ENCODE results near the gene YTHDF1. TPM values are rescaled to one million over a fixed set of nuclear protein-coding genes. Genes with fewer than 3 reads are reported as not detected.

The YTHDF1 gene
- total and polyA plus RNA-seq, 2 donors (not counting 1 experiment from before 2014, with no cell fraction given): 25.3 to 40.5 TPM

DNA sequence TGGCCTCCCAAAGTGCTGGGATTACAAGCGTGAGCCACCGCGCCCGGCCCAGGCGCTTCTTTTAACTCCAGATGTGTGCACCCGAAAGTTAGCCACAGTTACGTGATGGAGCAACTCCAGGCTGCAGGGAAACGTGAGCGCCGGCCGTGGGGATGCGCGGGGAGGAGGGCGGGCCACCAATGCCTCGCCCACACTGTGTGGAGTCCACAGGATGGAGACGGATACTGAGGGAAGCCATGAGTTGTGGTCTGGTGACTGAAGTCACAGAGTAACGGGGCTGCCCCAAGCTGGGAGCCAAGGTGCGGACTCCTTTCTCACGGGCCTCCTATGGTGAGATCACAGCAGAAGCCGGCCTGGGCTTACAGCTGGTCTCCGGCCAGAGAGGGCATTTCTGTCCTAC lies 23.2 kb downstream of the YTHDF1 start:
- peaks cover 4% of the 10 kb centered on the region for H3K4me1 Mint-ChIP-seq
- Histone ChIP-seq H3K4me2 (replicated peaks; ENCODE audit: low read depth, low read length, poor library complexity, severe bottlenecking) (no peak overlapping the region), H3K9ac (ENCODE audit: low read length) (no peak overlapping the region), H4K20me1 (ENCODE audit: control insufficient read depth, insufficient read depth, low read length, poor library complexity, severe bottlenecking) (peaks cover 22% of the 10 kb centered on the region), H3K36me3 (replicated peaks in 1 of 2; ENCODE audit: control extremely low read depth in 1 of 2, control insufficient read depth in 1 of 2, extremely low read depth in 1 of 2, insufficient read depth in 2 of 2, low read length in 1 of 2) (peaks cover 0 to 18% of the 10 kb centered on the region in 2 experiments), H3K79me2 (ENCODE audit: control insufficient read depth, insufficient read depth, low read length) (peaks cover 11% of the 10 kb centered on the region), H3K4me3 (ENCODE audit: control extremely low read depth in 1 of 5, extremely low read depth in 1 of 5, insufficient read depth in 1 of 5, low read depth in 2 of 5, low read length in 4 of 5) (no peak overlapping the region), H3K27me3 (replicated peaks in 1 of 4; ENCODE audit: control extremely low read depth in 1 of 4, control insufficient read depth in 3 of 4, insufficient read depth in 4 of 4, low read length in 3 of 4) (no peaks in the 10 kb centered on the region), H3K4me1 (ENCODE audit: control insufficient read depth in 2 of 2, insufficient read depth in 2 of 2, low read length in 2 of 2) (no peaks in the 10 kb centered on the region), H3K27ac (ENCODE audit: low read length in 2 of 2) (no peak overlapping the region), H3K9me3 (ENCODE audit: control extremely low read depth in 1 of 3, control insufficient read depth in 2 of 3, insufficient read depth in 1 of 3, low read length in 2 of 3) (no peaks in the 10 kb centered on the region), H2AFZ (ENCODE audit: insufficient read depth, low read depth, low read length, poor library complexity, severe bottlenecking) (no peak overlapping the region)
- H3K27me3 Mint-ChIP-seq: no peaks in the 10 kb centered on the region
- TF ChIP-seq, protein P1, sequence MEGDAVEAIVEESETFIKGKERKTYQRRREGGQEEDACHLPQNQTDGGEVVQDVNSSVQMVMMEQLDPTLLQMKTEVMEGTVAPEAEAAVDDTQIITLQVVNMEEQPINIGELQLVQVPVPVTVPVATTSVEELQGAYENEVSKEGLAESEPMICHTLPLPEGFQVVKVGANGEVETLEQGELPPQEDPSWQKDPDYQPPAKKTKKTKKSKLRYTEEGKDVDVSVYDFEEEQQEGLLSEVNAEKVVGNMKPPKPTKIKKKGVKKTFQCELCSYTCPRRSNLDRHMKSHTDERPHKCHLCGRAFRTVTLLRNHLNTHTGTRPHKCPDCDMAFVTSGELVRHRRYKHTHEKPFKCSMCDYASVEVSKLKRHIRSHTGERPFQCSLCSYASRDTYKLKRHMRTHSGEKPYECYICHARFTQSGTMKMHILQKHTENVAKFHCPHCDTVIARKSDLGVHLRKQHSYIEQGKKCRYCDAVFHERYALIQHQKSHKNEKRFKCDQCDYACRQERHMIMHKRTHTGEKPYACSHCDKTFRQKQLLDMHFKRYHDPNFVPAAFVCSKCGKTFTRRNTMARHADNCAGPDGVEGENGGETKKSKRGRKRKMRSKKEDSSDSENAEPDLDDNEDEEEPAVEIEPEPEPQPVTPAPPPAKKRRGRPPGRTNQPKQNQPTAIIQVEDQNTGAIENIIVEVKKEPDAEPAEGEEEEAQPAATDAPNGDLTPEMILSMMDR (IDR thresholded peaks at IDR 0.05): no peak
- TF ChIP-seq EZH2 (IDR thresholded peaks at IDR 0.05; ENCODE audit: borderline replicate concordance, insufficient read depth, low read depth, low read length, poor library complexity, severe bottlenecking): no peak
- no peak overlapping the region for H3K4me3 Mint-ChIP-seq
- POLR2A ChIA-PET: no interaction called here
- 98% methylated on average over 21 of the region's 21 CpGs for WGBS (ENCODE audit: insufficient coverage)
- ATAC-seq (ENCODE audit: low read depth) (no peak), DNase-seq (no peak)
- CTCF ChIA-PET: interaction anchor here (0.7 to 1.6 kb wide), 2 partner anchors 10 to 304 kb away, joined by 3 read pairs; no protein-coding TSS in a partner anchor
- intact Hi-C loops (cut with micrococcal nuclease): no loop called here
- H3K27ac Mint-ChIP-seq: no peak overlapping the region
- no peaks in the 10 kb centered on the region for H3K9me3 Mint-ChIP-seq (ENCODE audit: insufficient read depth)

DNA sequence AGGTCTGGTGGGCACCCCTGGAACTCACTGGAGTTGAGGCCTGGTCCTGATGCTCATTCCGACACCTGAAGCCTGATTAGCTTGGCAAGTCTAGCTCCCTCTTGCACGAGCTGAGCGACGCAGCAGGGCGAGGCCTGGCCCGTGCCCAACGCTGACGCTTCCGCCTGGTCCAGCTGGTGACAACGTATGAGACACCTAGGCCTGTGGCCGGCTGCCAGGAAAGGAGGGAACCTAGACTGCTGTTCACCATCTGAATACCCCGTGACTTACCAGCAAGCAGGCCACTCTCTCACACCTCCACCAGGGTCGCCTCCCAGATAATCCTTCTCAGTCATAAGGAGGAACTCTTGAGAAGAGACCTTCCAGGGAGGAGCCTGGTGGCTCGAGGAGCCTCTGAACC lies 24.5 kb downstream of the YTHDF1 start:
- H3K9me3 Mint-ChIP-seq (ENCODE audit: insufficient read depth): no peaks in the 10 kb centered on the region
- ChIA-PET POLR2A (no interaction called here), CTCF (interaction anchor here (0.7 kb wide), 1 partner anchor 27 kb away, joined by 3 read pairs; no protein-coding TSS in a partner anchor)
- Histone ChIP-seq H3K36me3 (replicated peaks in 1 of 2; ENCODE audit: control extremely low read depth in 1 of 2, control insufficient read depth in 1 of 2, extremely low read depth in 1 of 2, insufficient read depth in 2 of 2, low read length in 1 of 2) (peaks cover 0 to 17% of the 10 kb centered on the region in 2 experiments), H3K9ac (ENCODE audit: low read length) (no peak overlapping the region), H3K27me3 (replicated peaks in 1 of 4; ENCODE audit: control extremely low read depth in 1 of 4, control insufficient read depth in 3 of 4, insufficient read depth in 4 of 4, low read length in 3 of 4) (no peaks in the 10 kb centered on the region), H3K9me3 (ENCODE audit: control extremely low read depth in 1 of 3, control insufficient read depth in 2 of 3, insufficient read depth in 1 of 3, low read length in 2 of 3) (no peaks in the 10 kb centered on the region), H3K79me2 (ENCODE audit: control insufficient read depth, insufficient read depth, low read length) (peaks cover 5% of the 10 kb centered on the region), H4K20me1 (ENCODE audit: control insufficient read depth, insufficient read depth, low read length, poor library complexity, severe bottlenecking) (peaks cover 10% of the 10 kb centered on the region), H3K27ac (ENCODE audit: low read length in 2 of 2) (no peak overlapping the region), H3K4me3 (ENCODE audit: control extremely low read depth in 1 of 5, extremely low read depth in 1 of 5, insufficient read depth in 1 of 5, low read depth in 2 of 5, low read length in 4 of 5) (no peak overlapping the region), H3K4me1 (ENCODE audit: control insufficient read depth in 2 of 2, insufficient read depth in 2 of 2, low read length in 2 of 2) (no peaks in the 10 kb centered on the region), H3K4me2 (replicated peaks; ENCODE audit: low read depth, low read length, poor library complexity, severe bottlenecking) (no peak overlapping the region), H2AFZ (ENCODE audit: insufficient read depth, low read depth, low read length, poor library complexity, severe bottlenecking) (no peak overlapping the region)
- no peaks in the 10 kb centered on the region for H3K27me3 Mint-ChIP-seq
- no peak for TF ChIP-seq EZH2 (IDR thresholded peaks at IDR 0.05; ENCODE audit: borderline replicate concordance, insufficient read depth, low read depth, low read length, poor library complexity, severe bottlenecking)
- TF ChIP-seq, protein P1 (IDR thresholded peaks at IDR 0.05): no peak
- H3K4me1 Mint-ChIP-seq: peaks cover under 1% of the 10 kb centered on the region
- intact Hi-C loops (cut with micrococcal nuclease): no loop called here
- no peak overlapping the region for H3K27ac Mint-ChIP-seq
- 95% methylated on average over 13 of the region's 14 CpGs for WGBS (ENCODE audit: insufficient coverage)
- no peak overlapping the region for H3K4me3 Mint-ChIP-seq
- no peak for ATAC-seq (ENCODE audit: low read depth)
- DNase-seq: no peak
